Ishikawa (cell line): ENCODE results near the gene PARD3B.

Source experiments
- CEBPB ChIP-seq: IDR thresholded peaks from 2 replicates; pipeline ENCODE4 v1.6.1; 2012
- RAD21 ChIP-seq: IDR thresholded peaks from 2 replicates; pipeline ENCODE4 v1.6.1; 2012; ENCODE audit warnings: low read depth
- TF ChIP-seq, protein P1 (sequence below): IDR thresholded peaks from 2 replicates; pipeline ENCODE4 v1.6.1; 2012

DNA sequence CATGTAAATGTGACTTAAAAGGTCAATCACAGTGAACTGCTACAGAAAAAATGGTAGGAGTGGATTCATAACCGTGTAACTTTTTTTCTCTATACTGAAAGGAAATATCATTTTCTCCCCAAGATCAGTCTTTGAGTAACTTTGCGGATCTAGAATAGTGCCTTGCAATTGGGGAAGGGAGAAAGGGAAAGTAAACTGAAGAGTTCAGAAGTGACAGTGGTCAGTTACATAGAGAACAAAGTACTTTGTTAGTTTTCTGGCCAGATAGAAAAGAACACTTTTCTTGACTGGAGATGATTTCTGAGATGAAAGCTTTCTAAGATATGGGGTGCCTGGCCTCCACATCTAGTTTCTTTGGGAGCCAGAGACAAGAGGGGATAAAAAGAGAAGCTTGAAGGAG, 26.6 kb downstream of the PARD3B start:
- TF ChIP-seq, protein P1, sequence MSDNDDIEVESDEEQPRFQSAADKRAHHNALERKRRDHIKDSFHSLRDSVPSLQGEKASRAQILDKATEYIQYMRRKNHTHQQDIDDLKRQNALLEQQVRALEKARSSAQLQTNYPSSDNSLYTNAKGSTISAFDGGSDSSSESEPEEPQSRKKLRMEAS: no peak
- TF ChIP-seq CEBPB (no peak), RAD21 (no peak)
